Right ventricle myocardium superior (tissue), 1 donor: ENCODE results near the gene NDUFV2. TPM values are rescaled to one million over a fixed set of nuclear protein-coding genes. Genes with fewer than 3 reads are reported as not detected.
"Not testable (repeated sequence)": the region's sequence is repeated elsewhere in the genome, so short reads cannot be mapped to it uniquely, and the experiment has no call there.

Source experiments
- ATAC-seq: fragments of 200-7000 bp; cut with Tn5 transposase; one replicate; pipeline ENCODE4 v1.9.1; 2020; ENCODE audit warnings: mild to moderate bottlenecking; ENCODE audit not compliant: poor library complexity
- DNase-seq: peaks from one replicate; pipeline ENCODE4 v3.0.0-alpha.2; 2020
- intact Hi-C: fragments of 100-400 bp; cut with DNase I; formaldehyde crosslinking; loops from one replicate; pipeline ENCODE4 v1.11.2; 2022
- total RNA-seq: library from RNA; stranded (reverse); fragmentation: NEBNext Ultra II Directional; extraction: Animal tissue kit (Norgen Biotek cat#: 25700); gene quantifications from one replicate; pipeline ENCODE4 v1.2.1, GENCODE V29; 2021
- donor health status: DM: no; HTN: yes; CAD: no; lungs with severe emphysema.

The NDUFV2 gene
- total RNA-seq, 1 donor from 2014 or later, result 521 TPM

- peak; percentile 80 for DNase-seq
- ATAC-seq, result peak; percentile 32
- intact Hi-C loops, result loop anchor here (5.0 kb wide), 1 partner anchor 35 kb away; the partner anchor contains the start of gene NDUFV2
These were observed 34.9 kb downstream of the NDUFV2 start for GRCh38 chr18:9137168-9138066.

GRCh38 chr18:9139400-9140039 is 37.0 kb downstream of the NDUFV2 start:
- no peak for ATAC-seq
- DNase-seq, result no peak
- intact Hi-C loops, result loop anchor here (5.0 kb wide), 1 partner anchor 37 kb away; the partner anchor contains the start of gene NDUFV2

- intact Hi-C loops, result no loop called here
- DNase-seq, result no peak
- ATAC-seq, result no peak
These were observed 37.9 kb downstream of the NDUFV2 start for GRCh38 chr18:9140381-9140780.

- DNase-seq (no peak), ATAC-seq (no peak)
- intact Hi-C loops, result no loop called here
These were observed 38.5 kb downstream of the NDUFV2 start for GRCh38 chr18:9140984-9141383.

GRCh38 chr18:9146224-9146623 is 43.7 kb downstream of the NDUFV2 start:
- intact Hi-C loops, result loop anchor here (5.0 kb wide), 1 partner anchor 74 kb away; no protein-coding TSS in a partner anchor
- no peak for DNase-seq
- ATAC-seq, result no peak

GRCh38 chr18:9147440-9148202 is 45.1 kb downstream of the NDUFV2 start:
- intact Hi-C loops, result loop anchor here (5.0 kb wide), 1 partner anchor 75 kb away; no protein-coding TSS in a partner anchor
- ATAC-seq, result peak; percentile 89
- no peak for DNase-seq

- ATAC-seq, result no peak
- intact Hi-C loops, result loop anchor here (5.0 kb wide), 1 partner anchor 76 kb away; no protein-coding TSS in a partner anchor
These were observed 45.7 kb downstream of the NDUFV2 start for GRCh38 chr18:9148203-9148552.

GRCh38 chr18:9150121-9150520 is 47.6 kb downstream of the NDUFV2 start:
- no peak for ATAC-seq
- DNase-seq, result no peak
- intact Hi-C loops, result no loop called here

More at GRCh38 chr18:9148203-9148552, 45.7 kb downstream of the NDUFV2 start:
- DNase-seq, result no peak

GRCh38 chr18:9153256-9153655 is 50.8 kb downstream of the NDUFV2 start:
- ATAC-seq (no peak), DNase-seq (no peak)
- intact Hi-C loops, result no loop called here

- intact Hi-C loops, result no loop called here
- ATAC-seq, result no peak
- no peak for DNase-seq
These were observed 54.2 kb downstream of the NDUFV2 start for GRCh38 chr18:9156604-9157249.

GRCh38 chr18:9157806-9158205 is 55.3 kb downstream of the NDUFV2 start:
- intact Hi-C loops, result no loop called here
- DNase-seq (no peak), ATAC-seq (no peak)

- intact Hi-C loops, result no loop called here
- ATAC-seq, result no peak
- no peak for DNase-seq
These were observed 57.5 kb downstream of the NDUFV2 start for GRCh38 chr18:9160014-9160413.

GRCh38 chr18:9162663-9163062 is 60.2 kb downstream of the NDUFV2 start:
- intact Hi-C loops, ATAC-seq, DNase-seq: not testable (repeated sequence)

- DNase-seq, ATAC-seq, intact Hi-C loops: not testable (repeated sequence)
These were observed 61.6 kb downstream of the NDUFV2 start for GRCh38 chr18:9164149-9164548.

GRCh38 chr18:9165883-9166282 is 63.4 kb downstream of the NDUFV2 start:
- ATAC-seq, DNase-seq, intact Hi-C loops: not testable (repeated sequence)

- DNase-seq, ATAC-seq: not testable (repeated sequence)
These were observed 67.0 kb downstream of the NDUFV2 start for GRCh38 chr18:9169515-9169914.

GRCh38 chr18:9171919-9172318 is 69.4 kb downstream of the NDUFV2 start:
- intact Hi-C loops, ATAC-seq, DNase-seq: not testable (repeated sequence)

More at GRCh38 chr18:9169515-9169914, 67.0 kb downstream of the NDUFV2 start:
- intact Hi-C loops, result not testable (repeated sequence)

- intact Hi-C loops, result no loop called here
- ATAC-seq, result no peak
- DNase-seq, result no peak
These were observed 70.1 kb downstream of the NDUFV2 start for GRCh38 chr18:9172506-9173127.
